H54 (cell line): ENCODE measurements around the gene ADAM23.
A peak's percentile ranks its signal among the peaks of the same experiment; 100 is the strongest.

Experiments
- DNase-seq: peaks from one replicate; pipeline ENCODE4 v3.0.0; 2011; ENCODE audit warnings: low spot score, mixed read lengths; ENCODE audit not compliant: insufficient read length
- FAIRE-seq: peaks from 3 replicates; lab custom pipeline; 2011; peaks lifted over from hg19 to GRCh38; lab: Jason Lieb, UNC
- POLR2A ChIP-seq: IDR thresholded peaks from 2 replicates; pipeline ENCODE4 v1.6.1; 2011; ENCODE audit warnings: low read depth, mild to moderate bottlenecking, low read length

Gene ADAM23

DNA sequence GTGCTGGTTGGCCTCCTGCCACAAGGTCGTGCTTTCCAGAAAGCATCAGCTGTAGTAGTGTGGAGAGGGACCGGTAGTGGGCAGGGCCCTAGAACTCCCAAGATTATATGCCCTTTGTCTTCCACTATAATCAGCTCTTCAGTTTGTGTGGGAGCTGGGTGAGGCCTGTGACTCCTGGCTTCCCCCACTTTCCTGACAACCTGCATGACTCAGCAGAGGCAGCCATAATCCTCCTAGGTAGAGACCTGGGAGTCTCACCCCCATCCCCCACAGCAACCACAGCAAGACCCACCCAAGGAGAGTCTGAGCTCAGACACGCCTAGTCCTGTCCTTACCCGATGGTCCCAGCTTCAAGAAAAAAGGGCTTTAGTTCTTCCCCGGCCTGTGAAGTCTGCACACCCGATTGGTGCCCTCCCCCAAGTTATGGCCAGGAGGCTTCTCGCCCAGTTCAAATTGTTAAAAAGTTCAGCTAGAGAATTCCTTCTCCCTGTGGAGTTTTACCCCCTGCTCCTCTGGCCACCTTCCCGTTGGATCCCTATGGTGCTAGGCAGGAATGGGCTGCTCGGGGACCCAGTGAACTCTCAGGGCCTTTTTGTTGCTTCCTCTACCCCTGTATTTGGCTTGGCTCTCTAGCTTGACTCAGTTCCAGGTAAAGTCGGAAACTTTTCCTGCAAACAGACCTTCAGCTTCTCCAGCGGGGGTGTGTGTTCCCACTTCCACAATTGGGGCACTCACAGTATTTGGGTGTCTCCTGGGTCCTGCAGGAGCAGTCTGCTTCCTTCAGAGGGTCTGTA, 141.2 kb downstream of the ADAM23 start:
- DNase-seq (no peak), FAIRE-seq (no peak)
- no peak for TF ChIP-seq POLR2A

DNA sequence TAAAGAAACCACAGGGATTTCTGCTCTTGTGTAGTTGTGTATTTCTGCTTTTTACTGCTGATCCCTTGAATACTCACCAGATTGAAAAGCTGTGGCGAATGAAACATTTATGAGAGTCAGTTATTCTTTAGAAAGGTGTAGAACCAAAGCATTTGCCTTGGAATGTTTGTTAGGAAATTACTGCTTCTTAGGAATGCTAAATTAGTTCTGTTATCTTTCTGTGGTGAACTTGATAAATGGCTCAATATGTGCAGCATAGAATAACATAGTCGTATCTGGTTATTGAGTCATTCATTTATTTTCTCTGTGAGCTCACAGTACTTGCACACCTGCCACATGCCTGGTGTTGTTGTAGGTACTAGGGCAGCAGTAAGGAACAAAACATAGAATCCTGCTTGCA, 142.0 kb downstream of the ADAM23 start:
- TF ChIP-seq POLR2A: no peak

DNA sequence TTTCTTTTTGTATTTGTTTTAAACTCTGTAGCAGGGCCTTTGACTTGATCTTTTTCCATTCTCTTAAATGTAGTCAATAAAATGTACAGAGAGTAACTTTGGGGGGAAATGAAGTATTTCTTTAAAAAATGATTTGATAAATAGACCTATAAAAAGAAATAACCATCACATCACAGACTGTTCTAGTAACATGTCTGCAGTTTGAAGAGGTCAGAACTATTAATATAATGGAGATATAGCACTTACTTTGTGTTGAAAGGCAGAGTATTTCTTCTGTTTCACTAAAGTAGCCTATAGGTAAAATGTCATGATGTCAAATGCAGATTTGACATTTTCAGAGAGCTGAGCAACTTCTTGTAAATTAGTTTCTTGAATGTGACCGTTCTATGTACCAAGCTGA, 143.3 kb downstream of the ADAM23 start:
- DNase-seq: no peak
- FAIRE-seq: no peak
- TF ChIP-seq POLR2A: no peak

More for the DNA sequence above, 142.0 kb downstream of the ADAM23 start:
- FAIRE-seq (no peak), DNase-seq (no peak)

DNA sequence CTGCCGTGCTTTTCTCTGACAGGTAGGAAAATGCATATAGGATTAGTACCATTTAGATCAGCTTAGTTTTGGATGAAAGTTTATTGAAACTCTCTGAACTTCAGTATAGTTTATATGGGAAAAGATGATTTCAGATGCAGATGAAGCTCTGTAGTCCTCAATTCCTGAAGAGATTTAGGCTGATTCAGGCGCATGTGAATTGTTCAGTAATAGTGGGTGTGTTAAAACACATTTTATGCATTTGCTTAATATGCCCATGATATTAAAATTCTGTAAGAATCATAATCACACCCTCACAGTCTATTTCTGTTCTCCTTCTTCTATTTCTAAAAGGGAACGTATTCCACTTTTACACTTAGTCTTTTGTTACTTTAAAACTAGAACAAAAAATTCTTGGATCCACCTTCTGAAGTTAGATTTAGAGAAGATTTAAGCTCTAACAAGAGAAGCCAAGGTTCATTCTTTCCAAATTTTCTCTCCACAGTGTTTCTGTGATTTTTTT, 154.4 kb downstream of the ADAM23 start:
- no peak for FAIRE-seq
- no peak for DNase-seq
- no peak for TF ChIP-seq POLR2A

DNA sequence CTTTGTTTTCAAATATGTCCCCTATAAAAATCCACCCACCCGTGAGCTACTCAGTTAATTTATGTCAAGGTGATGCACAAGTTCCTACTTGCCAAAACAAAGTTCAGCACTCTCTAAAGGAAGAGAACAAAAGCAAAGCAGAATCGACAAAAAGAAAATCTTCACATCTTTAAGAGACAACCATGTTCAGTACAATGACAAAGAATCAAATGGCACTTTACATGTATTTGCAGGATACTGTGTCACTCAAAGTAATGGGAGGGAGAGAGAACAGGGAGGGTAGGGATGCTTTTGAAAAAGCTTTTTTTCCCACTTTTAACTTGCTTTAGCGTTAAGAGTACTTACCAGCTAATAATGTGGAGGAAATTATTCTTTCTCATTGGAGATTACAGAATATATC, 159.9 kb downstream of the ADAM23 start:
- TF ChIP-seq POLR2A: no peak

DNA sequence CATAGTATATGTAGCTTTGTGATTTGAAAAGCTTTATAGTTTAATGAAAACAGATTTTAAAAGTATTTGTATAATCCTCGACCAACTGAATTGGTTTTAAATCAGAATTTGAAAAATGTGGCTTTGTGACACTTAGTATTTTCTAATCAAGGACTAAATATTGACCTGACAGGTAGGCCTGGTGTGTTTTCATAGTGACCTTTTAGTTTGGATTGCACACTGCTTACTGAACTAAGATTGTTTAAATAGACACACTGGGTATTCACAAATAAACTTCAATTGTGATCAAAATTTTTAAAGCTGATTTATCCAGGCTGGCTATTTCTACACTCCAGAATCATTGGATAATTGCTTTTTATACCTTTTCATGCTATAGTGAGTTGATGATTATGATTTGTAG, 167.1 kb downstream of the ADAM23 start:
- DNase-seq (no peak), FAIRE-seq (peak; percentile 11)
- no peak for TF ChIP-seq POLR2A

More for the DNA sequence above, 159.9 kb downstream of the ADAM23 start:
- FAIRE-seq (no peak), DNase-seq (no peak)

DNA sequence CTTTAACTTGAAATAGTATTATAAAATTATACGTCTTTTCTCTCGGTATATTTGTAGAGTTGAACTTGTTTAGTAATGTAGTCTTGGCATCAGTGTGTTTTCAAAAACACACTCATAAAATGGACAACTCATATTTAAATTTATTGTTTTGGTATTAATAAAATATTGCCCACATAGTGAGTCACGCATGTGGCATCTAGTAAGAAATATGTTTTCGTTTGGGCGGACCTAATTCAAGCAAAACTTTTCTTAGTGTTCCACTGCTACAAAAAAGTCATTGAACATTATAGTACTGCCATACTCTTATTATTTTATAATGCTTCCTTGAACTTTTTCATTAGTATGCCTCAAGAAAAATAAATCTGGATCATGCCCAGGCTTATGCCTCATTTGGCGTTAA, 167.9 kb downstream of the ADAM23 start:
- no peak for TF ChIP-seq POLR2A
- FAIRE-seq (no peak), DNase-seq (no peak)

DNA sequence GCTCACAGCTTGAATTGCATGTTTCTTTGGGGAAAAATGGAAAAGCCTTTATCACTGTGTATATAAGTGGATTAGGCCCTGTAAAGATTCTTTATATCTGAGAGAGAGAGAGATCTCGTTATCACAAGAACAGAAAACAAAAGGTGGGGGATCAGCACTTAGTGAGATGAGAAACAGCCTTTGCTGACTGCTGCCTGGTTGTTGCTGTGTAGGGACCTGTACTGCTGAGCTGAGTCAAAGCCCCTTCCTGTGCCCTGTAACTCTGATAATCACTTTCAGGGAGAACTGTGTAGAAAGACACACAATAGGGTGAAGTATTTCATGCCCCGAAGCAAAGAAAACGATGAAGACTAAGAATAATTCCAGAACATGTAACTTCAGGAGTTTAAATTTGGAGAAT, 168.4 kb downstream of the ADAM23 start:
- FAIRE-seq (no peak), DNase-seq (no peak)
- TF ChIP-seq POLR2A: no peak

DNA sequence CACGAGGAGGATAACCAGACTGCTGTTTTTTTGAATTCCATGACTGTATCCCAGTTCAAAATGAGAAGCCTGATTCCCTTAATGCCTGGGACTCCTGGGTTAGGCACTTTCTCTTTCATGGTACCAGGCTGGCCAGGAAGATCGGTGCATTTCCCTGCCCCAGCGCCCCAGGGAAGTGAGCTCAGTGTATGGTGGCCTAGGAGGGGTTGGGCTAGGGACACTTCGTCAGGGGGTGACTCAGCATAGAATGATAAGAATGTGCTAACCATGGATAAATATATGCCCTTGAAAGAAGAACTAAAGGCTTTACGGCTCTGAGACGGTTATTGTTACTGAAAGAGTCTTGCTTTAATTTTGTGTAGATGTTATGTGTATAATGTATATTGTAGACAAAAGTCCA, 171.5 kb downstream of the ADAM23 start:
- FAIRE-seq: peak; percentile 98
- peak; percentile 39; the same call in 1 of the 2 replicates for TF ChIP-seq POLR2A
- peak; percentile 60 for DNase-seq

DNA sequence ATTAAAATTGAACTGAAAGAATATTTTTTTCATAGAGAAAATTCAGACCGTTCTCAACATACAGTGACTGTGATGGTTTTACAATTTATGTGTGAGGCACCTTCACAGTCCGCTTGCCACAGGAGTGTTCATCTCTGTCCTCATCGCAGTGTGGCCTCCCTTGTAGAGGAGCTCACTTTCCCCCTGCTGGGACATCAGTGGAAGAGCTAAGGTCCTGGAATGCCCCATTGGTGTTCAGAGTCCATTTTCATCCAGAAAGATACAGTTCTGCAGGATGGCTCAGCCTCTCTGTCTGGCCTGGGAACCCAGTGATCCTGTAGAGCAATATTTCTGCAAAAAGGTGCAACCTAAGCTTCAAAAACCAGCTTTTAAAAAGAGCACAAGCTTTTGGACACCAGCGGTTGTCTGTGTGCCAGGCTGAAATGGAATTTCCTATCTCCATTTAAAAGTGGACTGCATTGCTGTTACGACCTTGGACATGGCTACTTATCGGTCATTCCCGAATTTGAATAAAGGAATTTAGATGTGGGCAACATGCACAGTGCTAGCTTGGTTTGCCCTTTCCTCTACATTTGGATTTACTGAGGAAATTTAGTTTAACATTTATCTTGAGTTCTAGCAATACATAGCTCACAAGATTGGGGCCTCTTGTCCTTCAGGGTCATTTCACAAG, 172.2 kb downstream of the ADAM23 start:
- no peak for TF ChIP-seq POLR2A
- DNase-seq (no peak), FAIRE-seq (no peak)

DNA sequence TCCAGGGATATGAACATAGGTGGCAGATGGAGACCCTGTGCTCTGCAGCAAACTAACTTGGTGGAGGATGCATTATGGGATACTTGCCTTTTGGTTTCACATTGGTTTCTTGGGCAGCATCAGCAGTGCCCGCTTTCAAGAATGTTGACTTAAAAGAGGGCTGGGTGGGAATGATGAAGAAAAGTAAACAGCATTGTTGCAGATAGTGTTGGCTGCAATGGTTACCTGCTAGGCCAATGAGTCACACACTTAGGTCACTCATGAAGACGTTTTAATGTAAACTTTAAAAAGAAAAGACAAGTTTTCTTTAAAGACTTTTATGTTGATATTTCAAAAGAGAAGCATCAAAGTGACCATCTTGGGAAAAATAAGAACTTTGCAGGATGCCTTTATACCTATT, 172.8 kb downstream of the ADAM23 start:
- peak; percentile 5 for DNase-seq

DNA sequence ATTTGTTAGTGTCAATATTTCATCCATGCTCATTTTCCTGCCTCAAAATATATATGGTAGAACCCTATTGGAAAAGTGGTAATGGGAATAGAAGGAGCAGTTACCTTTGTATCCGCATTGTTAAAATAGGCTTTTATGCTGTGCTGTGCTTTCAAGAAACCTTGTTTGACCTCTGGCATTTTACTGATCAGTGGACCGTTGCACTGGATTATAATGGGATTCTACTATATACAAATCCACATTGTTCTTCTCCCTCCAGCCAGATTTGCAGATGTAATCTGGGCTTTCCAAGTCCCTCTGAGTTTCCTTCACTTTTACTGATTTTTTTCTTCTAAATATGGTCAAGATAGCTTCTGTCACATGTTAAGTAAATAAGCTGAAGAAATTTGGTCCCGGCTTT, 175.7 kb downstream of the ADAM23 start:
- DNase-seq (no peak), FAIRE-seq (no peak)
- no peak for TF ChIP-seq POLR2A

More for the DNA sequence above, 172.8 kb downstream of the ADAM23 start:
- FAIRE-seq: peak; percentile 53
- TF ChIP-seq POLR2A: no peak

DNA sequence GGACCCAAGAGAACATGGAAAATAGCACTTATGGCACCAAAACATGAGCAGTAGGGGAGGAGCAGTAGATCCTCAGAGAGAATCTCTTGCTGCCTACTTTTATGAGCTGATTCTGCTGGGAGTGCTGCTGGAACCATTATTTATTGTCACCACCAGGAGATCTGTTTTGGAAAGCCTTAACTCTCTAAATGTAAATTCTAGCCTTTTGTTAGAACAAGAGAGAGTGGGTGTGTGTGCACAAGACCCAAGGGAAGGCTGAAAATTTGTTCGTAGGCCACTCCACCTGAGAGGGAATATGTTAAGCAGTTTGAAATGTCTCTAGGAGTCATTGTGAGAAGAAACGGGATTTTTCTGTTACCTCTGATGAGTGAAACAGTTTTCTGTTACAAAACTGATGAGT, 182.8 kb downstream of the ADAM23 start:
- no peak for DNase-seq
- TF ChIP-seq POLR2A: no peak
- FAIRE-seq: no peak

DNA sequence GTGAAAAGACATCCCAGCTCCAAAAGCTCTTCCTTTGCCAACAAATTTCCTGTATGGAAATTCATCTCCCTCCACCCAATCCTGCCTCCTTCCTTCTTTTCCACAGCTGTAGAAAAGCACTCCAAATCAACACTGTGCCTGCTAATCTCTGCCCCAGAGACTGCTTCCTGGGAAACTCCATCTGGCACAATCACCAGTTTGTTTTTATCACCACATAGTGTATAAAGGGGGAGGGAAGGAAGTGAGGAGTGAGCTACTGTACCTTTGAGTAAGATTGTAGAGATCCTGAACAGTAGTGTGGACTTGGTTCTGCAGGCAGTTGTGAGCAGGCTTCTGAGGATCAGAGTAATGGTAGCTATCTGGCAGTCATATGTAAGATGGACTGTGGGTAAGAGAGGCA, 184.3 kb downstream of the ADAM23 start:
- DNase-seq: no peak
- TF ChIP-seq POLR2A: no peak
- FAIRE-seq: no peak

DNA sequence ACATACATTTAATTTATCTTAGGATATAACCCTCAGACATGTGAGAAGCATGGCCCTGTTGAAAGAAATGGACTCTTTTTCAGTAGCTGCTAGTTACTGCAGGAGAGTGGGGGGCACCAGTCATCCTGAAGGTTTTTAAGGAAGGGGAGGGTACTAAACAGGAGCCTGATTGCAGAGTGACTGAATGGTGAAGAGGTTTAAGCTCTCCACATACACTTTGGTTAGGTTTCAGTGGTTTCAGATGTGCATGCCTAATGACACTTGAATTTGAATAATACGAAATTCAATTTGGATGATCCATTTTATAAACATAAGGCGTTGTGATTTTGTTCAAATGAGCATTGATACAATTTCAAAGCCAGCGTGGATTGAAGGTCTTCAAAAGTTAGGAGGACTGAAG, 188.0 kb downstream of the ADAM23 start:
- no peak for TF ChIP-seq POLR2A
- no peak for FAIRE-seq
- DNase-seq: no peak

DNA sequence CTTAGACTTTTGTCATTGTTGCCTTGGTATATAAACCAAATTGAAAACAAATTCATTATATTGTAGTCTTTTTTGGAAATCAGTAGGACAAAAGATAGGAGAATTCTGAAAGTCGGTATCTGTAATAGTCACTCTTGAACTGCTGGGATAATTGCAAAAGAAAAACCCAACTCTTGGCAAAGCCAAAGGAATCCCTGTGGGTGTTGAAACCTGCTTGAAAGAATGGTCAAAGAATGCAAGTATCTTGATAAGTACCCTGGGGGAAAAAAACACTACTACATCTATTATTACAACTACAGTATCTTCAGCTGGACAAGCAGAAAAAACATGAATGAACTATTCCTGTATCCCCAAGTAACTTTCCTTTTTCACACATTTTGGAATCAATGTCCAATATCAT, 191.7 kb downstream of the ADAM23 start:
- DNase-seq: no peak
- TF ChIP-seq POLR2A: no peak
- FAIRE-seq: no peak
